Measurements from ENCODE around the gene RAB3C.

RAB3C gene

DNA sequence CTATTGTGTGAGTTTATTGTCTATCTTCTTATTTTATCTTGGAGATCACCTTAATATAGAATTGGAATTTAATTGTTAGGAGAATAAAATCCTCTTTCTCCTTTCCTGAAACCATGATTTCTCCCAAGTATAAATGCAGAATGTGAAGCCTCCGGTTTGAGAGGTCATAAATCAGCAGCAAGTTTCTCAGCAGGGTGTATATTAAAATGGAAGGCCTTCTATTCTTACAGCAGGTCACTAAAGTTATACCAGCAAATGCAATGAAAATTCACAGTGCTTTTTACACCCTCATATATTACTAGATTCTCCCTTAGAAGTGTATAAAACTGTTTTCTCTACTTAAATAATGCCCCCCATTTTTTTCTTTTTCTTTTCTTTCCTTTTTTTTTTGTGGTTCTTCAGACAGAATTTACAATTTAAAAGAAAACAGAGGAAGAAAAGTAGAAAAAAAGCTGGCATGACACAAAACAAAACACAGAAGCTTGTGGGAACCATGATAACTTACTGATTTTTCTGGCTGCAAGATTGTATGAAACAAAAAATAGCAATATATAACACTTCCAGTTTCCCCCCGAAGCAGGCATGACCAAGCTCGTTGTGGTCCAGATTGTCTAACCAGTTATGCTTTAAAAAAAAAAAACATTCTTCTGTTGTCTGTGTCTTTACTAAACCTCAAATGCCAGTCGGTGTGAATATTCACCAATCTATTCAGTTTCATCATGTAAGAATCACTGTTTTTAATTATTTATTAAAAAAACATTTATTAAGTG is 211.2 kb downstream of the RAB3C start:
- ATAC-seq, result no peak
- no peak for TF ChIP-seq BACH2 (CRISPR knock-in tag; IDR thresholded peaks at IDR 0.05; ENCODE audit: borderline replicate concordance)
- no peak for TF ChIP-seq ZNF8 (CRISPR knock-in tag; IDR thresholded peaks at IDR 0.05)
- TF ChIP-seq ZFP30 (CRISPR knock-in tag; IDR thresholded peaks at IDR 0.05), result no peak
- TF ChIP-seq, protein P1, sequence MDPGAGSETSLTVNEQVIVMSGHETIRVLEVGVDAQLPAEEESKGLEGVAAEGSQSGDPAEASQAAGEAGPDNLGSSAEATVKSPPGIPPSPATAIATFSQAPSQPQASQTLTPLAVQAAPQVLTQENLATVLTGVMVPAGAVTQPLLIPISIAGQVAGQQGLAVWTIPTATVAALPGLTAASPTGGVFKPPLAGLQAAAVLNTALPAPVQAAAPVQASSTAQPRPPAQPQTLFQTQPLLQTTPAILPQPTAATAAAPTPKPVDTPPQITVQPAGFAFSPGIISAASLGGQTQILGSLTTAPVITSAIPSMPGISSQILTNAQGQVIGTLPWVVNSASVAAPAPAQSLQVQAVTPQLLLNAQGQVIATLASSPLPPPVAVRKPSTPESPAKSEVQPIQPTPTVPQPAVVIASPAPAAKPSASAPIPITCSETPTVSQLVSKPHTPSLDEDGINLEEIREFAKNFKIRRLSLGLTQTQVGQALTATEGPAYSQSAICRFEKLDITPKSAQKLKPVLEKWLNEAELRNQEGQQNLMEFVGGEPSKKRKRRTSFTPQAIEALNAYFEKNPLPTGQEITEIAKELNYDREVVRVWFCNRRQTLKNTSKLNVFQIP (CRISPR knock-in tag; IDR thresholded peaks at IDR 0.05; ENCODE audit: borderline replicate concordance, low read depth), result no peak
- no peak for TF ChIP-seq PPARA (CRISPR knock-in tag; IDR thresholded peaks at IDR 0.05; ENCODE audit: borderline replicate concordance)
- no peak for TF ChIP-seq RARB (CRISPR knock-in tag; IDR thresholded peaks at IDR 0.05)
- no peak for TF ChIP-seq SNAI2 (CRISPR knock-in tag; IDR thresholded peaks at IDR 0.05)
- TF ChIP-seq TSHZ2 (CRISPR knock-in tag; IDR thresholded peaks at IDR 0.05), result no peak
- TF ChIP-seq OSR1 (CRISPR knock-in tag; IDR thresholded peaks at IDR 0.05), result no peak
- TF ChIP-seq ARNTL (CRISPR knock-in tag; IDR thresholded peaks at IDR 0.05; ENCODE audit: borderline replicate concordance, low read depth), result no peak

GRCh38 chr5:58794875-58795274 is 212.0 kb downstream of the RAB3C start:
- TF ChIP-seq ZFP30 (CRISPR knock-in tag; IDR thresholded peaks at IDR 0.05) (no peak), CSRNP3 (CRISPR knock-in tag; IDR thresholded peaks at IDR 0.05) (no peak), TCF4 (CRISPR knock-in tag; IDR thresholded peaks at IDR 0.05; ENCODE audit: borderline replicate concordance) (no peak), ZNF70 (CRISPR knock-in tag; IDR thresholded peaks at IDR 0.05) (no peak), ISL1 (CRISPR knock-in tag; IDR thresholded peaks at IDR 0.05) (no peak), GLIS3 (CRISPR knock-in tag; IDR thresholded peaks at IDR 0.05) (no peak), PATZ1 (CRISPR knock-in tag; IDR thresholded peaks at IDR 0.05; ENCODE audit: borderline replicate concordance) (no peak), CSDC2 (CRISPR knock-in tag; IDR thresholded peaks at IDR 0.05) (no peak), SNAI2 (CRISPR knock-in tag; IDR thresholded peaks at IDR 0.05) (no peak), BACH2 (CRISPR knock-in tag; IDR thresholded peaks at IDR 0.05; ENCODE audit: borderline replicate concordance) (no peak), ZNF565 (CRISPR knock-in tag; conservative IDR thresholded peaks at IDR 0.05; ENCODE audit: low read depth) (no peak), RARB (CRISPR knock-in tag; IDR thresholded peaks at IDR 0.05) (no peak), ZFP3 (CRISPR knock-in tag; IDR thresholded peaks at IDR 0.05) (no peak), ARNTL (CRISPR knock-in tag; IDR thresholded peaks at IDR 0.05; ENCODE audit: borderline replicate concordance, low read depth) (no peak), ESRRG (CRISPR knock-in tag; IDR thresholded peaks at IDR 0.05) (no peak), PPARA (CRISPR knock-in tag; IDR thresholded peaks at IDR 0.05; ENCODE audit: borderline replicate concordance) (no peak), TSHZ2 (CRISPR knock-in tag; IDR thresholded peaks at IDR 0.05) (no peak)
- TF ChIP-seq, protein P2, sequence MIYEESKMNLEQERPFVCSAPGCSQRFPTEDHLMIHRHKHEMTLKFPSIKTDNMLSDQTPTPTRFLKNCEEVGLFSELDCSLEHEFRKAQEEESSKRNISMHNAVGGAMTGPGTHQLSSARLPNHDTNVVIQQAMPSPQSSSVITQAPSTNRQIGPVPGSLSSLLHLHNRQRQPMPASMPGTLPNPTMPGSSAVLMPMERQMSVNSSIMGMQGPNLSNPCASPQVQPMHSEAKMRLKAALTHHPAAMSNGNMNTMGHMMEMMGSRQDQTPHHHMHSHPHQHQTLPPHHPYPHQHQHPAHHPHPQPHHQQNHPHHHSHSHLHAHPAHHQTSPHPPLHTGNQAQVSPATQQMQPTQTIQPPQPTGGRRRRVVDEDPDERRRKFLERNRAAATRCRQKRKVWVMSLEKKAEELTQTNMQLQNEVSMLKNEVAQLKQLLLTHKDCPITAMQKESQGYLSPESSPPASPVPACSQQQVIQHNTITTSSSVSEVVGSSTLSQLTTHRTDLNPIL (CRISPR knock-in tag; IDR thresholded peaks at IDR 0.05; ENCODE audit: low read depth), result no peak
- TF ChIP-seq, protein P1 (CRISPR knock-in tag; IDR thresholded peaks at IDR 0.05; ENCODE audit: borderline replicate concordance, low read depth), result no peak
- ATAC-seq, result no peak

Measured in SK-N-SH treated with all-trans-retinoic acid at 6 μM for 48 hours (cell line).